ENCODE results near the gene DGAT2L6.

- TF ChIP-seq CTCF (conservative IDR thresholded peaks at IDR 0.05; ENCODE audit: low read length) (no peak), EZH2phosphoT487 (IDR thresholded peaks at IDR 0.05; ENCODE audit: borderline replicate concordance) (no peak)
Observed at GRCh38 chrX:70231666-70232065, 54.4 kb downstream of the DGAT2L6 start.
